Panc1 (cell line): Measurements from ENCODE around the gene SPIRE1. TPM values are rescaled to one million over a fixed set of nuclear protein-coding genes. Genes with fewer than 3 reads are reported as not detected.
"Not testable (repeated sequence)": the region's sequence is repeated elsewhere in the genome, so short reads cannot be mapped to it uniquely, and the experiment has no call there.

Source experiments
- ATAC-seq: fragments of 200-7000 bp; cut with Tn5 transposase; 2 replicates; pipeline ENCODE4 v1.9.1; 2020; ENCODE audit warnings: mild to moderate bottlenecking, moderate library complexity
- BruUV-seq: library from RNA; stranded (reverse); fragments of 400-500 nt; replicated peaks from 2 replicates; lab custom pipeline; 2021; lab: Mats Ljungman, UMichigan
- CTCF ChIA-PET: fragments of 300-600 bp; sonication (Branson Sonifier 250); formaldehyde crosslinking; loops from one replicate; lab custom pipeline; 2022; ENCODE audit warnings: antibody characterized with exemption; lab: Charles Lee
- POLR2A ChIA-PET: fragments of 300-600 bp; sonication (Branson Sonifier 250); formaldehyde crosslinking; loops from one replicate; lab custom pipeline; 2022; ENCODE audit warnings: antibody characterized with exemption; lab: Charles Lee
- DNase-seq: peaks from one replicate; pipeline ENCODE4 v3.0.0-alpha.2; 2010; ENCODE audit warnings: low read depth, low spot score
- H3K27ac ChIP-seq: 2 replicates; pipeline ENCODE4 v1.5.1; 2011; ENCODE audit warnings: mild to moderate bottlenecking, low read length, inconsistent platforms
- H3K27me3 ChIP-seq: fragments of 200-500 bp; sonication (Bioruptor generic); 2 replicates; pipeline ENCODE4 v1.6.0; 2014; ENCODE audit warnings: low read length, inconsistent platforms; ENCODE audit not compliant: control insufficient read depth, insufficient read depth
- H3K36me3 ChIP-seq: fragments of 200-500 bp; sonication (Bioruptor generic); 2 replicates; pipeline ENCODE4 v1.5.1; 2014; ENCODE audit warnings: inconsistent platforms, mild to moderate bottlenecking, low read length, moderate library complexity; ENCODE audit not compliant: control insufficient read depth, insufficient read depth
- H3K4me1 ChIP-seq: 2 replicates; pipeline ENCODE4 v1.5.1; 2011; ENCODE audit warnings: inconsistent platforms, mild to moderate bottlenecking, low read length, moderate library complexity; ENCODE audit not compliant: control insufficient read depth, insufficient read depth
- H3K4me3 ChIP-seq, 2 experiments: 2 replicates each; pipeline ENCODE4 v1.5.1; 2011 to 2012; ENCODE audit warnings: low read depth in 2 of 2, low read length in 2 of 2, mild to moderate bottlenecking in 2 of 2, inconsistent platforms in 1 of 2, moderate library complexity in 1 of 2
- H3K9me3 ChIP-seq: fragments of 200-500 bp; sonication (Bioruptor generic); 2 replicates; pipeline ENCODE4 v1.5.1; 2014; ENCODE audit warnings: low read depth, mild to moderate bottlenecking, inconsistent platforms, low read length, moderate library complexity; ENCODE audit not compliant: control insufficient read depth, insufficient read depth
- POLR2AphosphoS5 ChIP-seq: IDR thresholded peaks from 2 replicates; pipeline ENCODE4 v1.6.1; 2012; ENCODE audit warnings: mild to moderate bottlenecking, low read depth, low read length, moderate library complexity
- SIN3A ChIP-seq: IDR thresholded peaks from 2 replicates; pipeline ENCODE4 v1.6.1; 2012; ENCODE audit warnings: low read depth, mild to moderate bottlenecking, low read length, moderate library complexity, borderline replicate concordance; ENCODE audit not compliant: insufficient read depth
- TCF7L2 ChIP-seq: IDR thresholded peaks from 2 replicates; pipeline ENCODE4 v1.6.1; 2011; ENCODE audit warnings: mild to moderate bottlenecking, low read depth, low read length, inconsistent platforms
- in situ Hi-C: cut with HindIII; loops from 2 replicates; pipeline ENCODE4 v1.10.0; 2016; ENCODE audit warnings: low sequenced_read_pairs, low pct_unique_long_range_greater_than_20kb
- intact Hi-C: fragments of 100-400 bp; cut with micrococcal nuclease; formaldehyde crosslinking; loops from one replicate; pipeline ENCODE4 v1.10.0; 2022; ENCODE audit not compliant: unreplicated experiment
- total RNA-seq: library from RNA; stranded (reverse); gene quantifications from one replicate; pipeline ENCODE4 v1.2.1, GENCODE V29; 2021; ENCODE audit not compliant: unreplicated experiment
- TF ChIP-seq, protein P1 (sequence below), 2 experiments: IDR thresholded peaks; 2 replicates each; pipeline ENCODE4 v1.6.1; 2011 to 2012; ENCODE audit warnings: low read depth in 2 of 2, control low read depth in 1 of 2, low read length in 1 of 2, mild to moderate bottlenecking in 1 of 2, moderate library complexity in 1 of 2; ENCODE audit not compliant: insufficient read depth in 1 of 2
- TF ChIP-seq, protein P2 (sequence below): fragments of 450-650 bp; IDR thresholded peaks from 2 replicates; pipeline ENCODE4 v1.5.1; 2017; ENCODE audit warnings: mild to moderate bottlenecking

The SPIRE1 gene
- total RNA-seq, 1 experiment from 2014 or later, result 45.5 TPM

GRCh38 chr18:12485479-12486105 lies 172.3 kb downstream of the SPIRE1 start:
- ChIA-PET CTCF (no interaction called here), POLR2A (no interaction called here)
- intact Hi-C loops (no loop called here), in situ Hi-C loops (no loop called here)
- Histone ChIP-seq H3K27ac (no peak overlapping the region), H3K9me3 (no peaks in the 10 kb centered on the region), H3K27me3 (no peaks in the 10 kb centered on the region), H3K4me1 (no peaks in the 10 kb centered on the region), H3K4me3 (no peak overlapping the region), H3K36me3 (no peaks in the 10 kb centered on the region; the same call in 1 of the 2 replicates)
- BruUV-seq, result no TSS peak
- DNase-seq (no peak), ATAC-seq (no peak)
- TF ChIP-seq, protein P1, sequence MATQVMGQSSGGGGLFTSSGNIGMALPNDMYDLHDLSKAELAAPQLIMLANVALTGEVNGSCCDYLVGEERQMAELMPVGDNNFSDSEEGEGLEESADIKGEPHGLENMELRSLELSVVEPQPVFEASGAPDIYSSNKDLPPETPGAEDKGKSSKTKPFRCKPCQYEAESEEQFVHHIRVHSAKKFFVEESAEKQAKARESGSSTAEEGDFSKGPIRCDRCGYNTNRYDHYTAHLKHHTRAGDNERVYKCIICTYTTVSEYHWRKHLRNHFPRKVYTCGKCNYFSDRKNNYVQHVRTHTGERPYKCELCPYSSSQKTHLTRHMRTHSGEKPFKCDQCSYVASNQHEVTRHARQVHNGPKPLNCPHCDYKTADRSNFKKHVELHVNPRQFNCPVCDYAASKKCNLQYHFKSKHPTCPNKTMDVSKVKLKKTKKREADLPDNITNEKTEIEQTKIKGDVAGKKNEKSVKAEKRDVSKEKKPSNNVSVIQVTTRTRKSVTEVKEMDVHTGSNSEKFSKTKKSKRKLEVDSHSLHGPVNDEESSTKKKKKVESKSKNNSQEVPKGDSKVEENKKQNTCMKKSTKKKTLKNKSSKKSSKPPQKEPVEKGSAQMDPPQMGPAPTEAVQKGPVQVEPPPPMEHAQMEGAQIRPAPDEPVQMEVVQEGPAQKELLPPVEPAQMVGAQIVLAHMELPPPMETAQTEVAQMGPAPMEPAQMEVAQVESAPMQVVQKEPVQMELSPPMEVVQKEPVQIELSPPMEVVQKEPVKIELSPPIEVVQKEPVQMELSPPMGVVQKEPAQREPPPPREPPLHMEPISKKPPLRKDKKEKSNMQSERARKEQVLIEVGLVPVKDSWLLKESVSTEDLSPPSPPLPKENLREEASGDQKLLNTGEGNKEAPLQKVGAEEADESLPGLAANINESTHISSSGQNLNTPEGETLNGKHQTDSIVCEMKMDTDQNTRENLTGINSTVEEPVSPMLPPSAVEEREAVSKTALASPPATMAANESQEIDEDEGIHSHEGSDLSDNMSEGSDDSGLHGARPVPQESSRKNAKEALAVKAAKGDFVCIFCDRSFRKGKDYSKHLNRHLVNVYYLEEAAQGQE (IDR thresholded peaks at IDR 0.05; ENCODE audit: insufficient read depth in 1 of 2, low read depth in 2 of 2, low read length in 1 of 2), result no peak
- TF ChIP-seq SIN3A, result no peak
- TF ChIP-seq TCF7L2, result no peak
- TF ChIP-seq POLR2AphosphoS5, result no peak
- TF ChIP-seq, protein P2, sequence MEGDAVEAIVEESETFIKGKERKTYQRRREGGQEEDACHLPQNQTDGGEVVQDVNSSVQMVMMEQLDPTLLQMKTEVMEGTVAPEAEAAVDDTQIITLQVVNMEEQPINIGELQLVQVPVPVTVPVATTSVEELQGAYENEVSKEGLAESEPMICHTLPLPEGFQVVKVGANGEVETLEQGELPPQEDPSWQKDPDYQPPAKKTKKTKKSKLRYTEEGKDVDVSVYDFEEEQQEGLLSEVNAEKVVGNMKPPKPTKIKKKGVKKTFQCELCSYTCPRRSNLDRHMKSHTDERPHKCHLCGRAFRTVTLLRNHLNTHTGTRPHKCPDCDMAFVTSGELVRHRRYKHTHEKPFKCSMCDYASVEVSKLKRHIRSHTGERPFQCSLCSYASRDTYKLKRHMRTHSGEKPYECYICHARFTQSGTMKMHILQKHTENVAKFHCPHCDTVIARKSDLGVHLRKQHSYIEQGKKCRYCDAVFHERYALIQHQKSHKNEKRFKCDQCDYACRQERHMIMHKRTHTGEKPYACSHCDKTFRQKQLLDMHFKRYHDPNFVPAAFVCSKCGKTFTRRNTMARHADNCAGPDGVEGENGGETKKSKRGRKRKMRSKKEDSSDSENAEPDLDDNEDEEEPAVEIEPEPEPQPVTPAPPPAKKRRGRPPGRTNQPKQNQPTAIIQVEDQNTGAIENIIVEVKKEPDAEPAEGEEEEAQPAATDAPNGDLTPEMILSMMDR, result no peak

DNA sequence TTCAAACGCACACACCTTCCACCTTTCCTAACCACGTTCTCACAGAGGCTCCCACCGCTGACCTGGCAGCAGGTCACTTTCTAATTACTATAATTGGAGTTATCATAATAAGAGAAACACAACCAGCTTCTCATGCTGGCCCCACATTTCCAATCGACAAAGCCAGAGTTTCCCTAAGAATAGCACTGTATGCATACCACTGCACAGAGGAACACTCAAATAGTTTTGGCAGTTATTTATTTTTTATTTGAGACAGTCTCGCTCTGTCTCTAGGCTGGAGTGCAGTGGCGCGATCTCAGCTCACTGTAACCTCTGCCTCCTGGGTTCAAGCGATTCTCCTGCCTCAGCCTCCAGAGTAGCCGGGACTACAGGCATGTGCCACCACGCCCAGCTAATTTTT lies 176.0 kb downstream of the SPIRE1 start:
- H3K36me3 ChIP-seq, H3K4me3 ChIP-seq, BruUV-seq, H3K9me3 ChIP-seq, ATAC-seq, H3K27me3 ChIP-seq, H3K4me1 ChIP-seq, H3K27ac ChIP-seq, intact Hi-C loops, DNase-seq, CTCF ChIA-PET, in situ Hi-C loops: not testable (repeated sequence)
- POLR2A ChIA-PET, result interaction anchor here (0.6 to 0.8 kb wide), 2 partner anchors 207 to 478 kb away, joined by 6 to 8 read pairs; no protein-coding TSS in a partner anchor

- Histone ChIP-seq H3K9me3 (no peaks in the 10 kb centered on the region), H3K4me3 (no peak overlapping the region), H3K27ac (no peak overlapping the region), H3K36me3 (peaks cover 2% of the 10 kb centered on the region; the same call in 1 of the 2 replicates), H3K4me1 (no peaks in the 10 kb centered on the region), H3K27me3 (no peaks in the 10 kb centered on the region)
- ChIA-PET POLR2A (no interaction called here), CTCF (no interaction called here)
- intact Hi-C loops, result no loop called here
- in situ Hi-C loops, result no loop called here
- no TSS peak for BruUV-seq
- ATAC-seq (no peak), DNase-seq (no peak)
- TF ChIP-seq, protein P2, result no peak
- TF ChIP-seq, protein P1 (IDR thresholded peaks at IDR 0.05; ENCODE audit: insufficient read depth in 1 of 2, low read depth in 2 of 2, low read length in 1 of 2), result no peak
- no peak for TF ChIP-seq TCF7L2
- no peak for TF ChIP-seq SIN3A
- TF ChIP-seq POLR2AphosphoS5, result no peak
Observed at GRCh38 chr18:12479982-12480381, 177.9 kb downstream of the SPIRE1 start.
